K562 (cell line): ENCODE measurements around the gene MBD6. TPM values are rescaled to one million over a fixed set of nuclear protein-coding genes. Genes with fewer than 3 reads are reported as not detected.
"Not testable (repeated sequence)": the region's sequence is repeated elsewhere in the genome, so short reads cannot be mapped to it uniquely, and the experiment has no call there.

Source experiments
- ATAC-seq: fragments of 200-7000 bp; cut with Tn5 transposase; 3 replicates; pipeline ENCODE4 v1.9.1; 2020; ENCODE audit warnings: moderate library complexity
- BruUV-seq: library from RNA; stranded (reverse); fragments of 400-500 nt; replicated peaks from 2 replicates; lab custom pipeline; 2021; lab: Mats Ljungman, UMichigan
- CTCF ChIA-PET: fragments of 300-600 bp; formaldehyde crosslinking; extraction: SDS; loops from one replicate; lab custom pipeline; 2021; ENCODE audit warnings: low intra/inter-chr PET ratio; lab: Yijun Ruan, JAX
- POLR2A ChIA-PET: fragments of 300-600, 350-650 bp; sonication (Branson Sonifier 250); formaldehyde crosslinking; extraction: SDS; loops from one replicate; lab custom pipeline; 2021; ENCODE audit warnings: antibody characterized with exemption, inconsistent platforms; lab: Yijun Ruan, JAX
- DNase-seq, 4 experiments: peaks; one replicate each; pipeline versions ENCODE4 v3.0.0 to v3.0.0-alpha.2; 2011 to 2018; ENCODE audit warnings: low spot score in 3 of 4, mixed read lengths in 3 of 4; ENCODE audit errors: extremely low read depth in 1 of 4
- FAIRE-seq: peaks from 2 replicates; lab custom pipeline; 2011; peaks lifted over from hg19 to GRCh38; lab: Jason Lieb, UNC
- H2AFZ ChIP-seq: 2 replicates; pipeline ENCODE4 v1.6.0; 2011; ENCODE audit warnings: low read depth, low read length, control low read depth, inconsistent platforms
- H3K27ac ChIP-seq: fragments of 200-600 bp; 3 replicates; pipeline ENCODE4 v1.8.0; 2011; ENCODE audit warnings: low read depth, mild to moderate bottlenecking, control low read depth, inconsistent platforms, low read length, moderate library complexity, mixed read lengths; ENCODE audit errors: extremely low read depth
- H3K27me3 ChIP-seq, 2 experiments: fragments of 300-600 bp in 1 of 2; 2 replicates in 1 of 2; 3 replicates in 1 of 2; pipeline versions ENCODE4 v1.6.0 to v1.8.0; 2011; ENCODE audit warnings: inconsistent platforms in 2 of 2, low read length in 2 of 2, mild to moderate bottlenecking in 1 of 2, mixed read lengths in 1 of 2, moderate library complexity in 1 of 2; ENCODE audit not compliant: control insufficient read depth in 2 of 2, insufficient read depth in 2 of 2
- H3K36me3 ChIP-seq: fragments of 300-600 bp; 3 replicates; pipeline ENCODE4 v1.8.0; 2011; ENCODE audit warnings: mild to moderate bottlenecking, low read length, inconsistent platforms; ENCODE audit not compliant: control insufficient read depth, insufficient read depth
- H3K4me1 ChIP-seq, 2 experiments: fragments of 200-600 bp in 1 of 2; replicated peaks in 1 of 2; 2 replicates in 1 of 2; 3 replicates in 1 of 2; pipeline versions ENCODE4 v1.5.1 to v1.8.0; 2011; ENCODE audit warnings: inconsistent platforms in 2 of 2, low read length in 2 of 2, mild to moderate bottlenecking in 1 of 2, mixed read lengths in 1 of 2, moderate library complexity in 1 of 2; ENCODE audit not compliant: control insufficient read depth in 2 of 2, insufficient read depth in 2 of 2
- H3K4me2 ChIP-seq: 2 replicates; pipeline ENCODE4 v1.6.1; 2011; ENCODE audit warnings: low read length, control low read depth, inconsistent platforms, mixed read lengths; ENCODE audit not compliant: insufficient read depth
- H3K4me3 ChIP-seq: fragments of 200-600 bp; sonication (generic), shearing (Covaris generic); 2 replicates; pipeline ENCODE4 v1.5.1; 2016; ENCODE audit warnings: control low read depth, inconsistent platforms
- H3K79me2 ChIP-seq: fragments of 200-600 bp; 3 replicates; pipeline ENCODE4 v1.8.0; 2011; ENCODE audit warnings: low read length, inconsistent platforms; ENCODE audit not compliant: control insufficient read depth, insufficient read depth
- H3K9ac ChIP-seq, 2 experiments: 2 replicates each; pipeline versions ENCODE4 v1.6.0 to v1.6.1; 2011; ENCODE audit warnings: low read depth in 2 of 2, low read length in 2 of 2, control low read depth in 1 of 2, inconsistent platforms in 1 of 2, mild to moderate bottlenecking in 1 of 2, mixed read lengths in 1 of 2; ENCODE audit not compliant: insufficient read depth in 1 of 2
- H3K9me1 ChIP-seq: one replicate; pipeline ENCODE4 v1.6.0; 2011; ENCODE audit warnings: inconsistent platforms, mild to moderate bottlenecking, low read length, moderate library complexity; ENCODE audit not compliant: control insufficient read depth, insufficient read depth
- H3K9me3 ChIP-seq: replicated peaks from 2 replicates; pipeline ENCODE4 v1.5.1; 2011; ENCODE audit warnings: low read depth, low read length, inconsistent platforms; ENCODE audit not compliant: control insufficient read depth, insufficient read depth
- H4K20me1 ChIP-seq: replicated peaks from 2 replicates; pipeline ENCODE4 v1.6.1; 2011; ENCODE audit warnings: low read length, inconsistent platforms, mixed read lengths; ENCODE audit not compliant: control insufficient read depth, insufficient read depth
- ESRRA ChIP-seq: fragments of 450-650 bp; IDR thresholded peaks from 2 replicates; pipeline ENCODE4 v1.6.1; 2014; ENCODE audit warnings: low read depth, mild to moderate bottlenecking, moderate library complexity, borderline replicate concordance
- GTF2A2 ChIP-seq: IDR thresholded peaks from 2 replicates; pipeline ENCODE4 v1.6.1; 2016; ENCODE audit warnings: mild to moderate bottlenecking, missing genetic modification characterization, missing compliant biosample characterization
- KLF10 ChIP-seq: fragments of 250-450 bp; sonication (Bioruptor Pico); IDR thresholded peaks from 2 replicates; pipeline ENCODE4 v1.6.1; 2021; ENCODE audit warnings: matching md5 sums
- L3MBTL2 ChIP-seq: fragments of 450-650 bp; IDR thresholded peaks from 2 replicates; pipeline ENCODE4 v1.6.1; 2016; ENCODE audit warnings: mild to moderate bottlenecking, moderate library complexity
- NCOA6 ChIP-seq: fragments of 450-650 bp; IDR thresholded peaks from 2 replicates; pipeline ENCODE4 v1.6.1; 2017; ENCODE audit warnings: mild to moderate bottlenecking
- SIN3A ChIP-seq, 2 experiments: fragments of 150-350 bp in 1 of 2; IDR thresholded peaks; 2 replicates each; pipeline ENCODE4 v1.6.1; 2011 to 2016; ENCODE audit warnings: borderline replicate concordance in 2 of 2, low read depth in 2 of 2, low read length in 2 of 2, mild to moderate bottlenecking in 2 of 2, moderate library complexity in 2 of 2; ENCODE audit not compliant: control insufficient read depth in 1 of 2
- SPI1 ChIP-seq: IDR thresholded peaks from 2 replicates; pipeline ENCODE4 v1.6.1; 2011; ENCODE audit warnings: low read depth, low read length, control low read depth, borderline replicate concordance
- STAT5B ChIP-seq: fragments of 250-450 bp; sonication (Bioruptor Pico); IDR thresholded peaks from 2 replicates; pipeline ENCODE4 v1.8.0; 2021; ENCODE audit warnings: mild to moderate bottlenecking, inconsistent platforms
- TEAD1 ChIP-seq, 2 experiments: fragments of 450-650 bp in 1 of 2; sonication (generic) in 1 of 2; formaldehyde crosslinking; IDR thresholded peaks; 2 replicates each; pipeline versions ENCODE4 v1.4.0 to v1.8.0; 2020 to 2022; ENCODE audit warnings: mild to moderate bottlenecking in 2 of 2, missing genetic modification reagents in 1 of 2
- THRB ChIP-seq: fragments of 450-650 bp; formaldehyde crosslinking; conservative IDR thresholded peaks from 2 replicates; pipeline ENCODE4 v1.4.0; 2022; ENCODE audit warnings: mild to moderate bottlenecking, missing genetic modification characterization
- TSC22D4 ChIP-seq: fragments of 450-650 bp; IDR thresholded peaks from 2 replicates; pipeline ENCODE4 v1.6.1; 2016; ENCODE audit warnings: missing genetic modification characterization, missing biosample characterization, control low read depth
- ZBTB8A ChIP-seq: fragments of 450-650 bp; IDR thresholded peaks from 2 replicates; pipeline ENCODE4 v1.6.1; 2018; ENCODE audit warnings: mild to moderate bottlenecking, moderate library complexity; ENCODE audit not compliant: partially characterized antibody
- ZC3H11A ChIP-seq: IDR thresholded peaks from 2 replicates; pipeline ENCODE4 v1.6.1; 2012; ENCODE audit warnings: low read depth, low read length, improper control_type of control experiment
- ZFP1 ChIP-seq: fragments of 450-650 bp; formaldehyde crosslinking; IDR thresholded peaks from 2 replicates; pipeline ENCODE4 v1.4.0; 2020; ENCODE audit warnings: mild to moderate bottlenecking, mixed read lengths
- ZNF76 ChIP-seq: fragments of 250-450 bp; sonication (Bioruptor Pico); IDR thresholded peaks from 2 replicates; pipeline ENCODE4 v1.4.0; 2020; ENCODE audit warnings: mild to moderate bottlenecking, moderate library complexity, borderline replicate concordance
- WGBS: fragments of 100-300 bp; shearing (Covaris generic); methylation state at CpG from one replicate; pipeline ENCODE4 v1.1.6; 2016; ENCODE audit warnings: low coverage, mixed read lengths; ENCODE audit not compliant: insufficient coverage; ENCODE audit errors: missing lambda C conversion rate; 5-methylcytosine and 5-hydroxymethylcytosine counted together
- in situ Hi-C: fragments of 300-500 bp; cut with MboI; formaldehyde crosslinking; loops from 4 replicates; pipeline ENCODE4 v1.15.0; 2018; ENCODE audit warnings: inconsistent platforms, mixed read lengths
- intact Hi-C: fragments of 100-400 bp; cut with micrococcal nuclease; formaldehyde crosslinking; loops from 2 replicates; pipeline ENCODE4 v1.14.2; 2022
- polyA plus RNA-seq, 8 experiments: library from polyadenylated mRNA; depleted of rRNA in 4 of 8; stranded (reverse) in 5 of 8; unstranded in 3 of 8; fragments of >200 nt; fragmentation: Nextera tagmentation in 2 of 8; fragmentation: Illumina TruSeq in 1 of 8; extraction: Ambion mirVana in 2 of 8; extraction: Trizol in 1 of 8; gene quantifications; 2 replicates each; pipeline versions ENCODE4 v1.2.1 to v1.2.3, GENCODE V29; 2011 to 2014; ENCODE audit warnings: inconsistent platforms in 1 of 8, missing spikeins in 1 of 8
- total RNA-seq, 7 experiments: library from RNA; depleted of rRNA in 6 of 7; stranded (reverse); fragments of >200 nt in 6 of 7; fragmentation: Illumina TruSeq in 2 of 7; extraction: Trizol in 2 of 7; gene quantifications; 2 replicates each; pipeline versions ENCODE4 v1.2.1 to v1.2.3, GENCODE V29; 2011 to 2021; ENCODE audit warnings: low replicate concordance in 1 of 7

MBD6 gene
- total and polyA plus RNA-seq, 9 of the 15 experiments (the other 6 are each of a cell fraction or from before 2014, with no cell fraction given), result 2.0 to 54.8 (median 3.8) TPM

GRCh38 chr12:57570438-57570837, 47.8 kb downstream of the MBD6 start:
- H2AFZ ChIP-seq, H3K27ac ChIP-seq, H3K4me1 ChIP-seq, H3K9ac ChIP-seq, H3K9me3 ChIP-seq, H3K79me2 ChIP-seq, H4K20me1 ChIP-seq, H3K9me1 ChIP-seq, intact Hi-C loops, DNase-seq, CTCF ChIA-PET, H3K27me3 ChIP-seq, in situ Hi-C loops, H3K4me3 ChIP-seq, BruUV-seq, ATAC-seq, H3K4me2 ChIP-seq, FAIRE-seq: not testable (repeated sequence)
- 93% methylated on average over 13 of the region's 13 CpGs for WGBS
- peaks cover 53% of the 10 kb centered on the region; the same call in 2 of the 3 replicates for H3K36me3 ChIP-seq
- POLR2A ChIA-PET, result interaction anchor here (0.7 to 0.8 kb wide), 2 partner anchors 10 to 21 kb away, joined by 3 read pairs; no protein-coding TSS in a partner anchor

GRCh38 chr12:57571926-57572762, 49.5 kb downstream of the MBD6 start:
- in situ Hi-C loops, result no loop called here
- Histone ChIP-seq H4K20me1 (no peaks in the 10 kb centered on the region), H3K9me3 (no peaks in the 10 kb centered on the region), H3K79me2 (no peaks in the 10 kb centered on the region), H3K4me2 (no peak overlapping the region), H3K4me3 (no peak overlapping the region), H3K27me3 (no peaks in the 10 kb centered on the region), H3K4me1 (no peaks in the 10 kb centered on the region), H3K27ac (no peak overlapping the region), H2AFZ (no peak overlapping the region), H3K9ac (peak overlapping the region in 1 of 2 experiments; percentile 55; a peak in 2 of 4 replicates), H3K9me1 (peaks cover 7% of the 10 kb centered on the region), H3K36me3 (peaks cover 67% of the 10 kb centered on the region)
- BruUV-seq, result no TSS peak
- 80% methylated on average over 12 of the region's 12 CpGs for WGBS
- CTCF ChIA-PET, result no interaction called here
- no peak for ATAC-seq
- FAIRE-seq, result no peak
- intact Hi-C loops, result no loop called here
- no peak for DNase-seq
- POLR2A ChIA-PET, result interaction anchor here (0.6 to 1.4 kb wide), 4 partner anchors 11 to 52 kb away, joined by 3 to 6 read pairs (median 5); partner anchors contain the start of gene DDIT3
- TF ChIP-seq TEAD1 (CRISPR knock-in tag; IDR thresholded peaks at IDR 0.05) (no peak), TSC22D4 (tag) (no peak), KLF10 (no peak), ZNF76 (CRISPR knock-in tag) (no peak), NCOA6 (no peak), L3MBTL2 (no peak), ZC3H11A (no peak), STAT5B (CRISPR knock-in tag) (no peak), GTF2A2 (tag) (no peak), SPI1 (no peak), ZFP1 (CRISPR knock-in tag) (no peak), ZBTB8A (no peak), ESRRA (no peak), THRB (CRISPR knock-in tag) (no peak), SIN3A (IDR thresholded peaks at IDR 0.05; ENCODE audit: borderline replicate concordance in 2 of 2, control insufficient read depth in 1 of 2, low read depth in 2 of 2, low read length in 2 of 2) (no peak)
